H1 (cell line): ENCODE measurements around the gene SETD1B. TPM values are rescaled to one million over a fixed set of nuclear protein-coding genes. Genes with fewer than 3 reads are reported as not detected.

Experiments used
- CTCF ChIA-PET: fragments of 300-600 bp; sonication (Branson Sonifier 250); formaldehyde crosslinking; loops from one replicate; lab custom pipeline; 2021; ENCODE audit not compliant: partially characterized antibody; lab: Charles Lee
- POLR2A ChIA-PET: fragments of 300-600 bp; sonication (Branson Sonifier 250); formaldehyde crosslinking; loops from one replicate; lab custom pipeline; 2021; ENCODE audit warnings: inconsistent platforms; ENCODE audit not compliant: partially characterized antibody; lab: Charles Lee
- DNase-seq, 2 experiments: peaks; one replicate each; pipeline versions ENCODE4 v3.0.0 to v3.0.0-alpha.2; 2010 to 2022; ENCODE audit warnings: low spot score in 2 of 2, low read depth in 1 of 2, mixed read lengths in 1 of 2
- FAIRE-seq: peaks from 2 replicates; lab custom pipeline; 2011; peaks lifted over from hg19 to GRCh38; lab: Jason Lieb, UNC
- H2AFZ ChIP-seq: 2 replicates; pipeline ENCODE4 v1.8.1; 2012; ENCODE audit warnings: low read length, inconsistent platforms
- H2AK5ac ChIP-seq: 2 replicates; pipeline ENCODE4 v1.6.1; 2013; ENCODE audit warnings: low read depth, low read length
- H2BK120ac ChIP-seq: replicated peaks from 2 replicates; pipeline ENCODE3; 2013; ENCODE audit warnings: low read depth, low read length, inconsistent platforms
- H2BK12ac ChIP-seq: 2 replicates; pipeline ENCODE4 v1.6.1; 2013; ENCODE audit warnings: low read depth, low read length
- H2BK15ac ChIP-seq: 2 replicates; pipeline ENCODE4 v1.6.1; 2013; ENCODE audit warnings: low read length
- H2BK20ac ChIP-seq: 2 replicates; pipeline ENCODE4 v1.6.1; 2013; ENCODE audit warnings: low read length
- H2BK5ac ChIP-seq: 2 replicates; pipeline ENCODE4 v1.6.1; 2013; ENCODE audit warnings: low read depth, low read length
- H3K14ac ChIP-seq: 2 replicates; pipeline ENCODE4 v1.6.1; 2013; ENCODE audit warnings: inconsistent platforms; ENCODE audit not compliant: insufficient read length
- H3K18ac ChIP-seq: 2 replicates; pipeline ENCODE4 v1.6.1; 2013; ENCODE audit warnings: low read length; ENCODE audit errors: extremely low read depth
- H3K23ac ChIP-seq: 2 replicates; pipeline ENCODE4 v1.6.1; 2013; ENCODE audit warnings: inconsistent platforms; ENCODE audit not compliant: insufficient read length
- H3K23me2 ChIP-seq: 2 replicates; pipeline ENCODE4 v1.6.1; 2013; ENCODE audit warnings: low read depth, low read length
- H3K27ac ChIP-seq: 2 replicates; pipeline ENCODE4 v1.6.1; 2011; ENCODE audit warnings: low read depth, low read length, inconsistent platforms
- H3K27me3 ChIP-seq, 4 experiments: replicated peaks in 1 of 4; 1 replicate in 1 of 4; 2 replicates in 3 of 4; pipeline versions ENCODE4 v1.6.1 to v1.8.1; 2011 to 2013; ENCODE audit warnings: low read length in 3 of 4, mild to moderate bottlenecking in 3 of 4, inconsistent platforms in 2 of 4, mixed read lengths in 2 of 4, moderate library complexity in 1 of 4; ENCODE audit not compliant: control insufficient read depth in 3 of 4, insufficient read depth in 3 of 4; ENCODE audit errors: extremely low read depth in 1 of 4
- H3K36me3 ChIP-seq, 4 experiments: 2 replicates each; pipeline versions ENCODE4 v1.6.1 to v1.8.1; 2011 to 2013; ENCODE audit warnings: mild to moderate bottlenecking in 4 of 4, low read length in 3 of 4, moderate library complexity in 2 of 4, control low read depth in 1 of 4, inconsistent platforms in 1 of 4; ENCODE audit not compliant: insufficient read depth in 4 of 4, control insufficient read depth in 2 of 4
- H3K4ac ChIP-seq: replicated peaks from 2 replicates; pipeline ENCODE3; 2013; ENCODE audit warnings: low read length, low read depth, mixed read lengths, inconsistent platforms; ENCODE audit not compliant: insufficient read length
- H3K4me1 ChIP-seq, 4 experiments: replicated peaks in 1 of 4; 1 replicate in 1 of 4; 2 replicates in 3 of 4; pipeline versions ENCODE4 v1.6.1 to v1.8.1; 2011 to 2013; ENCODE audit warnings: low read length in 3 of 4, inconsistent platforms in 2 of 4, mixed read lengths in 1 of 4; ENCODE audit not compliant: insufficient read depth in 4 of 4, control insufficient read depth in 3 of 4
- H3K4me2 ChIP-seq, 2 experiments: 2 replicates each; pipeline versions ENCODE4 v1.6.1 to v1.8.1; 2011 to 2013; ENCODE audit warnings: low read depth in 2 of 2, low read length in 2 of 2, control low read depth in 1 of 2, inconsistent platforms in 1 of 2, mild to moderate bottlenecking in 1 of 2; ENCODE audit not compliant: insufficient read depth in 1 of 2
- H3K4me3 ChIP-seq, 4 experiments: fragments of 200-600, 300-600 bp in 1 of 4; sonication (generic), shearing (Covaris generic), sonication (Bioruptor Twin) in 1 of 4; 2 replicates each; pipeline versions ENCODE4 v1.5.1 to v1.8.1; 2011 to 2016; ENCODE audit warnings: low read length in 4 of 4, low read depth in 3 of 4, control low read depth in 2 of 4, inconsistent platforms in 2 of 4, mild to moderate bottlenecking in 2 of 4, mixed read lengths in 1 of 4, moderate library complexity in 1 of 4; ENCODE audit not compliant: insufficient read depth in 2 of 4; ENCODE audit errors: extremely low read depth in 1 of 4
- H3K56ac ChIP-seq: replicated peaks from 2 replicates; pipeline ENCODE3; 2013; ENCODE audit warnings: low read depth, mild to moderate bottlenecking, mixed read lengths, low read length, inconsistent platforms; ENCODE audit not compliant: insufficient read length
- H3K79me1 ChIP-seq: 2 replicates; pipeline ENCODE4 v1.6.1; 2013; ENCODE audit warnings: low read depth, low read length, control low read depth
- H3K79me2 ChIP-seq, 2 experiments: 2 replicates each; pipeline versions ENCODE4 v1.6.1 to v1.8.1; 2012 to 2013; ENCODE audit warnings: low read length in 2 of 2, mild to moderate bottlenecking in 2 of 2, inconsistent platforms in 1 of 2; ENCODE audit not compliant: insufficient read depth in 2 of 2, control insufficient read depth in 1 of 2
- H3K9ac ChIP-seq, 4 experiments: replicated peaks in 1 of 4; 1 replicate in 1 of 4; 2 replicates in 3 of 4; pipeline versions ENCODE4 v1.6.1 to v1.8.1; 2011 to 2013; ENCODE audit warnings: low read depth in 3 of 4, low read length in 3 of 4, control low read depth in 2 of 4, mild to moderate bottlenecking in 2 of 4, moderate library complexity in 2 of 4, inconsistent platforms in 1 of 4; ENCODE audit errors: extremely low read depth in 1 of 4
- H3K9me3 ChIP-seq, 2 experiments: 2 replicates each; pipeline versions ENCODE4 v1.6.1 to v1.8.1; 2012 to 2013; ENCODE audit warnings: mild to moderate bottlenecking in 2 of 2, moderate library complexity in 2 of 2, control low read depth in 1 of 2, inconsistent platforms in 1 of 2, low read depth in 1 of 2, low read length in 1 of 2, mixed read lengths in 1 of 2; ENCODE audit not compliant: insufficient read depth in 2 of 2
- H4K20me1 ChIP-seq, 2 experiments: replicated peaks in 1 of 2; 2 replicates each; pipeline versions ENCODE3 to v1.8.1; 2011 to 2013; ENCODE audit warnings: inconsistent platforms in 2 of 2, low read length in 2 of 2, mild to moderate bottlenecking in 1 of 2; ENCODE audit not compliant: insufficient read depth in 2 of 2, control insufficient read depth in 1 of 2
- H4K5ac ChIP-seq: 2 replicates; pipeline ENCODE4 v1.6.1; 2013; ENCODE audit warnings: low read length, low read depth, mixed read lengths, inconsistent platforms; ENCODE audit not compliant: insufficient read length
- H4K8ac ChIP-seq: 2 replicates; pipeline ENCODE4 v1.8.0; 2013; ENCODE audit warnings: mild to moderate bottlenecking, moderate library complexity, low read length, inconsistent platforms; ENCODE audit not compliant: insufficient read depth; ENCODE audit errors: extremely low read depth
- H4K91ac ChIP-seq: replicated peaks from 2 replicates; pipeline ENCODE3; 2013; ENCODE audit warnings: low read length, mixed read lengths, inconsistent platforms; ENCODE audit not compliant: insufficient read length
- CBX5 ChIP-seq: fragments of 300-800, 300-1000 bp; sonication (generic); IDR thresholded peaks from 2 replicates; pipeline ENCODE4 v1.7.1; 2016; ENCODE audit warnings: antibody characterized with exemption, low read length, low read depth
- CBX8 ChIP-seq: fragments of 300-800, 300-1000 bp; sonication (generic); IDR thresholded peaks from 2 replicates; pipeline ENCODE4 v1.7.1; 2016; ENCODE audit warnings: low read depth, low read length, borderline replicate concordance
- POLR2A ChIP-seq, 2 experiments: IDR thresholded peaks; 1 replicate in 1 of 2; 2 replicates in 1 of 2; pipeline ENCODE4 v1.6.1; 2011; ENCODE audit warnings: low read depth in 2 of 2, low read length in 2 of 2, mild to moderate bottlenecking in 2 of 2; ENCODE audit errors: control extremely low read depth in 1 of 2
- POU5F1 ChIP-seq: IDR thresholded peaks from 2 replicates; pipeline ENCODE4 v1.6.1; 2011; ENCODE audit warnings: low read depth, mild to moderate bottlenecking, low read length, moderate library complexity
- RBBP5 ChIP-seq: IDR thresholded peaks from 2 replicates; pipeline ENCODE4 v1.7.1; 2012; ENCODE audit warnings: low read depth, mild to moderate bottlenecking, inconsistent platforms, low read length, moderate library complexity, borderline replicate concordance
- RXRA ChIP-seq: IDR thresholded peaks from 2 replicates; pipeline ENCODE4 v1.6.1; 2011; ENCODE audit warnings: low read depth, mild to moderate bottlenecking, low read length, moderate library complexity; ENCODE audit not compliant: insufficient read depth
- SIN3A ChIP-seq, 2 experiments: IDR thresholded peaks in 1 of 2; conservative IDR thresholded peaks in 1 of 2; 2 replicates each; pipeline ENCODE4 v1.6.1; 2011 to 2012; ENCODE audit warnings: low read length in 2 of 2, improper control_type of control experiment in 1 of 2, low read depth in 1 of 2, mild to moderate bottlenecking in 1 of 2
- SIRT6 ChIP-seq: IDR thresholded peaks from one replicate; pipeline ENCODE4 v1.7.1; 2012; ENCODE audit warnings: low read length, inconsistent platforms
- USF2 ChIP-seq: IDR thresholded peaks from 2 replicates; pipeline ENCODE4 v1.6.1; 2011; ENCODE audit warnings: low read length, improper control_type of control experiment
- WGBS, 2 experiments: shearing (Covaris generic) in 1 of 2; methylation state at CpG; one replicate each; pipeline versions ENCODE4 v1.1.6 to v1.1.7; 2013 to 2015; ENCODE audit warnings: low lambda C conversion rate in 2 of 2, mixed read lengths in 2 of 2, inconsistent platforms in 1 of 2, low coverage in 1 of 2, missing lambda C conversion rate in 1 of 2; ENCODE audit not compliant: insufficient replicate concordance in 2 of 2, insufficient coverage in 1 of 2, insufficient read length in 1 of 2; ENCODE audit errors: extremely low coverage in 1 of 2, missing lambda C conversion rate in 1 of 2; 5-methylcytosine and 5-hydroxymethylcytosine counted together
- polyA plus RNA-seq, 7 experiments: library from polyadenylated mRNA; depleted of rRNA in 3 of 7; stranded (reverse) in 5 of 7; unstranded in 2 of 7; fragments of >200 nt in 5 of 7; fragments of 200-250 nt in 2 of 7; gene quantifications; 1 replicate in 5 of 7; 2 replicates in 1 of 7; 4 replicates in 1 of 7; pipeline versions ENCODE4 v1.2.1 to v1.2.3, GENCODE V29; 2011 to 2013; ENCODE audit warnings: missing spikeins in 2 of 7, mixed read lengths in 2 of 7
- total RNA-seq: library from RNA; stranded (reverse); fragmentation: NEBNext Ultra II Directional; extraction: Animal tissue kit (Norgen Biotek cat#: 25700); gene quantifications from 2 replicates; pipeline ENCODE4 v1.2.1, GENCODE V29; 2021

SETD1B gene
- total and polyA plus RNA-seq, 2 of the 8 experiments (the other 6 are each of a cell fraction or from before 2014, with no cell fraction given) = 1.3 to 17.7 TPM

DNA sequence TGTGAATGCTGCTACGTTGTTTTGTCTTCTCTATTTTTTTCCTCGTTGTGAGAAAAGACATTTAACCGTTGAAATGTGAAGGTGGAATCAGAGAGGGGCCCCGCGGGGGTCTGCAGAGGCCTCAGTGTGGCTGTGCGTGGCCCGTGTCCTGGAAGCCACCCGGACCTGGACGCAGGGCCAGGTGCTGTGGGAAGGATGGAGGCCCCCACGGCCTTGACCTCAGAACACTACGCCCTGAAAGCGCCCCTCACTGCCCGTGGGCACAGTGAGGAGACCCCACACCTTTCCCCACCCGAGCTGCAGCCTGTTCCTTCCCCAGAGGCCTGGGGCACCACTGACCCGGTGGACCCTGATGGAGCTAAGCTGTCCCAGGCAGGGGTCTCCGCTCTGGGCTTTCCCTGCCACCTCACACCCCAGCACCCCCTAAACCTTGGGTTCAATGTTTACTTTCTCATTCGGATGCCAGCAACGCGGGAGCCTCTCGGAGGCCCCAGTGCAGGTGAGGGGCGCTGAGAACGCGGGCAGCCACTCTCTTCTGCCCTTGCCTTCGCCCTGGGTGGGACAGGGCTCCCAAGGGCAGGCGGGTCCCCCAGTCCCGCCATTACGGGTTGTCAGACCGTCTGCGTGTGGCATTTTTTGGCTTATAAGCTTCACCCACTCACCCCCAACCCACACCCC lies 26.9 kb downstream of the SETD1B start:
- Histone ChIP-seq H2BK20ac (no peak overlapping the region), H3K9me3 (no peaks in the 10 kb centered on the region), H4K5ac (no peak overlapping the region), H2AFZ (no peak overlapping the region), H3K79me1 (no peaks in the 10 kb centered on the region), H3K9ac (no peak overlapping the region), H3K79me2 (no peaks in the 10 kb centered on the region), H4K20me1 (peaks cover 0 to 4% of the 10 kb centered on the region in 2 experiments), H3K36me3 (peaks cover 3 to 39% (median 14%) of the 10 kb centered on the region in 4 experiments; a peak in 7 of 8 replicates), H3K4me3 (no peak overlapping the region), H3K23ac (no peak overlapping the region), H3K4ac (no peak overlapping the region), H2BK120ac (no peak overlapping the region), H3K4me1 (no peaks in the 10 kb centered on the region), H2AK5ac (no peak overlapping the region), H4K8ac (no peak overlapping the region), H4K91ac (no peak overlapping the region), H3K27ac (no peak overlapping the region), H2BK15ac (no peak overlapping the region), H3K14ac (no peak overlapping the region), H3K56ac (no peak overlapping the region), H2BK12ac (no peak overlapping the region), H3K4me2 (no peak overlapping the region), H3K27me3 (no peaks in the 10 kb centered on the region), H2BK5ac (no peak overlapping the region), H3K23me2 (no peaks in the 10 kb centered on the region), H3K18ac (no peak overlapping the region)
- TF ChIP-seq SIN3A (conservative IDR thresholded peaks at IDR 0.05 in 1 of 2, IDR thresholded peaks at IDR 0.05 in 1 of 2; ENCODE audit: low read depth in 1 of 2, low read length in 2 of 2) = no peak
- no peak for TF ChIP-seq SIRT6
- no peak for TF ChIP-seq RBBP5
- no peak for TF ChIP-seq USF2
- TF ChIP-seq POLR2A (IDR thresholded peaks at IDR 0.05; ENCODE audit: control extremely low read depth in 1 of 2, low read depth in 2 of 2, low read length in 2 of 2) = no peak
- TF ChIP-seq CBX5 = no peak
- no peak for TF ChIP-seq RXRA
- no peak for TF ChIP-seq POU5F1
- TF ChIP-seq CBX8 = no peak
- ChIA-PET CTCF (interaction anchor here (0.5 to 1.5 kb wide), 3 partner anchors 19 to 352 kb away, joined by 3 to 4 read pairs (median 3); no protein-coding TSS in a partner anchor), POLR2A (no interaction called here)
- DNase-seq = no peak
- WGBS, 2 experiments = 91% methylated on average over 27 of the region's 29 CpGs; no CpG with 5 or more reads in 1 of the 2 experiments
- FAIRE-seq = no peak
